Sigmoid colon (tissue), 7 donors: ENCODE results near the gene BCL3. TPM values are rescaled to one million over a fixed set of nuclear protein-coding genes. Genes with fewer than 3 reads are reported as not detected.
"Not testable (repeated sequence)": the region's sequence is repeated elsewhere in the genome, so short reads cannot be mapped to it uniquely, and the experiment has no call there.

Experiments
- DNase-seq: peaks from one replicate; pipeline ENCODE4 v3.0.0-alpha.2; 2019
- H3K27ac ChIP-seq, 4 donors: fragments of 200-600 bp; sonication (generic); one replicate each; pipeline ENCODE4 v1.5.1; 2016 to 2019; ENCODE audit warnings: mild to moderate bottlenecking in 1 of 4
- H3K27me3 ChIP-seq, 3 donors: fragments of 200-600 bp; sonication (generic); one replicate each; pipeline ENCODE4 v1.5.1; 2019; ENCODE audit warnings: mild to moderate bottlenecking in 1 of 3
- H3K36me3 ChIP-seq, 4 donors: fragments of 200-600 bp; sonication (generic); one replicate each; pipeline ENCODE4 v1.5.1; 2016 to 2019
- H3K4me1 ChIP-seq, 4 donors: fragments of 200-600 bp; sonication (generic); one replicate each; pipeline ENCODE4 v1.5.1; 2017 to 2019
- H3K4me3 ChIP-seq, 4 donors: fragments of 200-600 bp; sonication (generic); one replicate each; pipeline ENCODE4 v1.5.1; 2017 to 2019; ENCODE audit warnings: mild to moderate bottlenecking in 2 of 4, moderate library complexity in 1 of 4
- H3K9me3 ChIP-seq, 4 donors: fragments of 200-600 bp in 3 of 4; sonication (generic) in 3 of 4; one replicate each; pipeline versions ENCODE4 v1.5.1 to v1.6.1; 2013 to 2019
- EP300 ChIP-seq, 4 donors: sonication (generic); formaldehyde crosslinking; IDR thresholded peaks; one replicate each; pipeline ENCODE4 v1.6.1; 2017; ENCODE audit warnings: antibody characterized with exemption in 4 of 4
- POLR2A ChIP-seq, 2 donors: fragments of 450-650 bp; IDR thresholded peaks; one replicate each; pipeline ENCODE4 v1.6.1; 2016; ENCODE audit warnings: antibody characterized with exemption in 2 of 2, mild to moderate bottlenecking in 2 of 2, moderate library complexity in 2 of 2
- POLR2AphosphoS5 ChIP-seq, 4 donors: sonication (generic); formaldehyde crosslinking; IDR thresholded peaks; one replicate each; pipeline ENCODE4 v1.6.1; 2017; ENCODE audit warnings: antibody characterized with exemption in 4 of 4
- WGBS, 2 donors: extraction: QIAGEN DNeasy Blood & Tissue Kit; methylation state at CpG; one replicate each; pipeline ENCODE4 v1.1.7; 2013; 5-methylcytosine and 5-hydroxymethylcytosine counted together
- intact Hi-C: fragments of 100-400 bp; cut with DNase I; formaldehyde crosslinking; loops from one replicate; pipeline ENCODE4 v1.15.1; 2023
- polyA plus RNA-seq, 3 donors: library from polyadenylated mRNA; stranded (reverse); fragments of 200-250 nt; gene quantifications; one replicate each; pipeline ENCODE4 v1.2.3, GENCODE V29; 2013
- total RNA-seq, 4 donors: library from RNA; depleted of rRNA; stranded (reverse); fragments of >200 nt; gene quantifications; one replicate each; pipeline ENCODE4 v1.1.0, GENCODE V29; 2016
- TF ChIP-seq, protein P1 (sequence below), 4 experiments: fragments of 450-650 bp in 3 of 4; fragments of 200-600 bp in 1 of 4; IDR thresholded peaks; one replicate each; pipeline ENCODE4 v1.5.1; 2016 to 2019; ENCODE audit warnings: antibody characterized with exemption in 4 of 4, mild to moderate bottlenecking in 3 of 4, moderate library complexity in 2 of 4
- donor health status: healthy with polysubstance abuse.
- donor health status: Bipolar disorder and iron deficiency.
- donor health status: healthy.

The BCL3 gene
- total and polyA plus RNA-seq, 7 donors, result 13.9 to 104 (median 44.4) TPM

DNA sequence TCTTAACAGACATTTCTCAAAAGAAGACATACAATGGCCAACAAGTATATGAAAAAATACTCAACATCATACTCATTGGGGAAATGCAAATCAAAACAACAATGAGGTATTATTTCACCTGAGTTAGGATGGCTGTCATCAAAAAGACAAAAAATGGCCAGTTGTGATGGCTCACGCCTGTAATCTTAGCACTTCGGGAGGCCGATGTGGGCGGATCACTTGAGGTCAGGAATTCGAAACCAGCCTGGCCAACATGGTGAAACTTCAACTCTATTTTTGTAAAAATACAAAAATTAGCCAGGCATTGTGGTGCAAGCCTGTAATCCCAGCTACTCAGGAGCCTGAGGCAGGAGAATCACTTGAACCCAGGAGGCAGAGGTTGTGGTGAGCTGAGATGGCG is 27.6 kb upstream of the BCL3 start:
- no peak overlapping the region for H3K27ac ChIP-seq
- TF ChIP-seq POLR2AphosphoS5 (IDR thresholded peaks at IDR 0.05) (no peak), POLR2A (IDR thresholded peaks at IDR 0.05) (no peak), EP300 (IDR thresholded peaks at IDR 0.05) (no peak)
- TF ChIP-seq, protein P1, sequence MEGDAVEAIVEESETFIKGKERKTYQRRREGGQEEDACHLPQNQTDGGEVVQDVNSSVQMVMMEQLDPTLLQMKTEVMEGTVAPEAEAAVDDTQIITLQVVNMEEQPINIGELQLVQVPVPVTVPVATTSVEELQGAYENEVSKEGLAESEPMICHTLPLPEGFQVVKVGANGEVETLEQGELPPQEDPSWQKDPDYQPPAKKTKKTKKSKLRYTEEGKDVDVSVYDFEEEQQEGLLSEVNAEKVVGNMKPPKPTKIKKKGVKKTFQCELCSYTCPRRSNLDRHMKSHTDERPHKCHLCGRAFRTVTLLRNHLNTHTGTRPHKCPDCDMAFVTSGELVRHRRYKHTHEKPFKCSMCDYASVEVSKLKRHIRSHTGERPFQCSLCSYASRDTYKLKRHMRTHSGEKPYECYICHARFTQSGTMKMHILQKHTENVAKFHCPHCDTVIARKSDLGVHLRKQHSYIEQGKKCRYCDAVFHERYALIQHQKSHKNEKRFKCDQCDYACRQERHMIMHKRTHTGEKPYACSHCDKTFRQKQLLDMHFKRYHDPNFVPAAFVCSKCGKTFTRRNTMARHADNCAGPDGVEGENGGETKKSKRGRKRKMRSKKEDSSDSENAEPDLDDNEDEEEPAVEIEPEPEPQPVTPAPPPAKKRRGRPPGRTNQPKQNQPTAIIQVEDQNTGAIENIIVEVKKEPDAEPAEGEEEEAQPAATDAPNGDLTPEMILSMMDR (IDR thresholded peaks at IDR 0.05), result no peak
- intact Hi-C loops, result no loop called here
- no peaks in the 10 kb centered on the region for H3K36me3 ChIP-seq
- no peak overlapping the region for H3K4me3 ChIP-seq
- H3K27me3 ChIP-seq, result no peaks in the 10 kb centered on the region
- WGBS, 2 donors, result 82 to 84% methylated on average over 6 of the region's 6 CpGs
- no peak for DNase-seq
- H3K4me1 ChIP-seq, result peaks cover 0 to 46% (median 32%) of the 10 kb centered on the region in 4 donors
- no peaks in the 10 kb centered on the region for H3K9me3 ChIP-seq

- H3K27ac ChIP-seq, DNase-seq, H3K36me3 ChIP-seq, H3K4me3 ChIP-seq, intact Hi-C loops, H3K27me3 ChIP-seq, H3K9me3 ChIP-seq: not testable (repeated sequence)
- 89 to 94% methylated on average over 5 of the region's 5 CpGs for WGBS, 2 donors
- H3K4me1 ChIP-seq, result peaks cover 0 to 46% (median 32%) of the 10 kb centered on the region in 4 donors
These were observed 27.1 kb upstream of the BCL3 start for GRCh38 chr19:44721369-44721768.

GRCh38 chr19:44722131-44723121 is 26.1 kb upstream of the BCL3 start:
- no peak for DNase-seq
- no peaks in the 10 kb centered on the region for H3K9me3 ChIP-seq
- H3K4me3 ChIP-seq, result no peak overlapping the region
- peaks cover 0 to 46% (median 32%) of the 10 kb centered on the region in 4 donors for H3K4me1 ChIP-seq
- TF ChIP-seq, protein P1 (IDR thresholded peaks at IDR 0.05), result no peak
- peak overlapping the region in 1 of 4 donors; percentile 5 for H3K27ac ChIP-seq
- intact Hi-C loops, result no loop called here
- WGBS, 2 donors, result 37 to 64% methylated on average over 21 of the region's 21 CpGs
- no peaks in the 10 kb centered on the region for H3K36me3 ChIP-seq
- H3K27me3 ChIP-seq, result no peaks in the 10 kb centered on the region

DNA sequence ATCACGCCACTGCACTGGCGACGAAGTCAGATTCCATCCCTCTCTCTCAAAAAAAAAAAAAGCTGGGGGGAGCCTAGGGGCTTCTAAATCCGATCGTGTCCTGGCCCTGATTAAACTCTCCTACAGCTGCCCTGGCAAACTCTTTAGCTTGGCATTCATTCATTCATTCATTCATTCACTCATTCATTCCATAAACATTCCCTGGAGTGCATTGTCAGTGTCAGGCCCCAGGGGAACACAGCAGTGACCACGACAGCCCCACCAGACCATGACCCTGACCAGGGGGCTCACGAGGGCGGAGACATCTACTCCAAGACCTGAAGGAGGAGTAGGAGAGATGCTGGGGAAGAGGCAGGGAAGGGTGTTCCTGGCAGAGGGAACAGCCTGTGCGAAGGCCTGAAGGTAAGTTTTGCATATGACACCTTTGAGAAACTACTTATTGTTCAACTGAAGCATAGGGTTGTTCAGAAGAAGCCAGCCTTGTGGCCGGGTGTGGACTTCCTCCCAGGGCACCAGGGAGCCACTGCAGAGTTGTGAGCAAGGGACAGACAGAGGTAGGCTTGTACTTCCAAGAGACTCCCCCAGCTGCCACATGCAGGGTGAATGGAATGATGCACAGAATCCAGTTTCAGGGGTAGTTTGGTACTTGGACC is 25.1 kb upstream of the BCL3 start:
- no peak overlapping the region for H3K4me3 ChIP-seq
- H3K27me3 ChIP-seq, result no peaks in the 10 kb centered on the region
- intact Hi-C loops, result no loop called here
- no peak for DNase-seq
- no peak overlapping the region for H3K27ac ChIP-seq
- H3K9me3 ChIP-seq, result no peaks in the 10 kb centered on the region
- H3K36me3 ChIP-seq, result no peaks in the 10 kb centered on the region
- 58 to 63% methylated on average over 10 of the region's 10 CpGs for WGBS, 2 donors
- TF ChIP-seq POLR2AphosphoS5 (IDR thresholded peaks at IDR 0.05) (no peak), POLR2A (IDR thresholded peaks at IDR 0.05) (no peak)
- TF ChIP-seq, protein P1 (IDR thresholded peaks at IDR 0.05), result no peak
- H3K4me1 ChIP-seq, result peaks cover 0 to 43% (median 28%) of the 10 kb centered on the region in 4 donors

- no peaks in the 10 kb centered on the region for H3K36me3 ChIP-seq
- intact Hi-C loops, result loop anchor here (1.0 kb wide), 1 partner anchor 46 kb away; no protein-coding TSS in a partner anchor
- H3K9me3 ChIP-seq, result no peaks in the 10 kb centered on the region
- WGBS, 2 donors, result 4 to 18% methylated on average over 7 of the region's 7 CpGs
- TF ChIP-seq EP300 (IDR thresholded peaks at IDR 0.05) (no peak), POLR2AphosphoS5 (IDR thresholded peaks at IDR 0.05) (peak in 1 of 4 donors; percentile 33), POLR2A (IDR thresholded peaks at IDR 0.05) (no peak)
- TF ChIP-seq, protein P1 (IDR thresholded peaks at IDR 0.05), result peak; percentile 96 to 98 (median 98)
- no peaks in the 10 kb centered on the region for H3K27me3 ChIP-seq
- peaks cover 0 to 38% (median 23%) of the 10 kb centered on the region in 4 donors for H3K4me1 ChIP-seq
- H3K27ac ChIP-seq, result peak overlapping the region in 2 of 4 donors; percentile 3 to 30
- DNase-seq, result peak; percentile 92
- H3K4me3 ChIP-seq, result no peak overlapping the region
These were observed 24.6 kb upstream of the BCL3 start for GRCh38 chr19:44723952-44724319.
